ENCODE results near the gene MAP3K6. TPM values are rescaled to one million over a fixed set of nuclear protein-coding genes. Genes with fewer than 3 reads are reported as not detected.

MAP3K6 gene
- total and polyA plus RNA-seq, 11 donors = 21.1 to 77.0 (median 47.5) TPM

GRCh38 chr1:27325286-27325685 is 41.5 kb downstream of the MAP3K6 start:
- Histone ChIP-seq H3K9me3 (no peaks in the 10 kb centered on the region), H3K27ac (no peak overlapping the region), H3K36me3 (peaks cover 0 to 56% (median 32%) of the 10 kb centered on the region in 9 donors), H3K4me3 (no peak overlapping the region), H3K4me1 (peaks cover 5 to 74% (median 42%) of the 10 kb centered on the region in 12 donors), H3K27me3 (no peaks in the 10 kb centered on the region)
- DNase-seq (no peak), ATAC-seq (no peak)
- no peak for TF ChIP-seq POLR2A (IDR thresholded peaks at IDR 0.05)
- TF ChIP-seq, protein P1, sequence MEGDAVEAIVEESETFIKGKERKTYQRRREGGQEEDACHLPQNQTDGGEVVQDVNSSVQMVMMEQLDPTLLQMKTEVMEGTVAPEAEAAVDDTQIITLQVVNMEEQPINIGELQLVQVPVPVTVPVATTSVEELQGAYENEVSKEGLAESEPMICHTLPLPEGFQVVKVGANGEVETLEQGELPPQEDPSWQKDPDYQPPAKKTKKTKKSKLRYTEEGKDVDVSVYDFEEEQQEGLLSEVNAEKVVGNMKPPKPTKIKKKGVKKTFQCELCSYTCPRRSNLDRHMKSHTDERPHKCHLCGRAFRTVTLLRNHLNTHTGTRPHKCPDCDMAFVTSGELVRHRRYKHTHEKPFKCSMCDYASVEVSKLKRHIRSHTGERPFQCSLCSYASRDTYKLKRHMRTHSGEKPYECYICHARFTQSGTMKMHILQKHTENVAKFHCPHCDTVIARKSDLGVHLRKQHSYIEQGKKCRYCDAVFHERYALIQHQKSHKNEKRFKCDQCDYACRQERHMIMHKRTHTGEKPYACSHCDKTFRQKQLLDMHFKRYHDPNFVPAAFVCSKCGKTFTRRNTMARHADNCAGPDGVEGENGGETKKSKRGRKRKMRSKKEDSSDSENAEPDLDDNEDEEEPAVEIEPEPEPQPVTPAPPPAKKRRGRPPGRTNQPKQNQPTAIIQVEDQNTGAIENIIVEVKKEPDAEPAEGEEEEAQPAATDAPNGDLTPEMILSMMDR (IDR thresholded peaks at IDR 0.05) = no peak
- WGBS, 4 donors = 85 to 97% (median 92%) methylated on average over 15 of the region's 15 CpGs
- intact Hi-C loops (cut with DNase I) = no loop called here

GRCh38 chr1:27322569-27323240 is 44.1 kb downstream of the MAP3K6 start:
- Histone ChIP-seq H3K4me1 (peaks cover 5 to 56% (median 37%) of the 10 kb centered on the region in 12 donors), H3K36me3 (peaks cover 0 to 36% (median 27%) of the 10 kb centered on the region in 9 donors), H3K4me3 (peak overlapping the region; percentile 68 to 100 (median 80)), H3K27ac (peak overlapping the region; percentile 84 to 95 (median 90)), H3K9me3 (no peaks in the 10 kb centered on the region), H3K27me3 (peaks cover 0 to 5% (median 0%) of the 10 kb centered on the region in 9 donors)
- TF ChIP-seq, protein P1 (IDR thresholded peaks at IDR 0.05) = no peak
- TF ChIP-seq POLR2A (IDR thresholded peaks at IDR 0.05) = no peak
- WGBS, 4 donors = 11 to 14% (median 12%) methylated on average over 10 of the region's 10 CpGs
- no peak for ATAC-seq
- intact Hi-C loops (cut with DNase I) = loop anchor here in 5 of 10 donors (1.0 to 5.0 kb wide), 5 partner anchors 26 to 45 kb away; partner anchors contain the start of gene MAP3K6 (in 2 of the 5)
- DNase-seq = no peak

GRCh38 chr1:27321813-27322568 is 44.8 kb downstream of the MAP3K6 start, which contains the start of gene TMEM222:
Gene TMEM222, plus strand, starts transcription at chr1:27322163. Its CDS starts 35 bp downstream, at chr1:27322198.
- TF ChIP-seq POLR2A (IDR thresholded peaks at IDR 0.05) = peak in 1 of 2 donors; percentile 66
- TF ChIP-seq, protein P1 (IDR thresholded peaks at IDR 0.05) = peak in 9 of 12 donors; percentile 10 to 50 (median 18)
- H3K9me3 ChIP-seq = no peaks in the 10 kb centered on the region
- peak within 1 kb of the TSS; percentile 68 to 100 (median 80) for H3K4me3 ChIP-seq
- peaks cover 0 to 5% (median 0%) of the 10 kb centered on the region in 9 donors for H3K27me3 ChIP-seq
- H3K27ac ChIP-seq = peak within 1 kb of the TSS; percentile 84 to 95 (median 90)
- ATAC-seq (peak; percentile 96 to 99 (median 98)), DNase-seq (peak; percentile 98 to 99 (median 98))
- H3K4me1 ChIP-seq = peaks cover 5 to 48% (median 33%) of the 10 kb centered on the region in 12 donors
- 0 to 1% (median 0%) methylated on average over 26 to 67 of the region's 67 CpGs for WGBS, 4 donors
- peaks cover 0 to 30% (median 26%) of the 10 kb centered on the region in 9 donors for H3K36me3 ChIP-seq
- intact Hi-C loops (cut with DNase I) = loop anchor here in 5 of 10 donors (1.0 to 5.0 kb wide), 5 partner anchors 27 to 45 kb away; partner anchors contain the start of gene MAP3K6 (in 2 of the 5)

DNA sequence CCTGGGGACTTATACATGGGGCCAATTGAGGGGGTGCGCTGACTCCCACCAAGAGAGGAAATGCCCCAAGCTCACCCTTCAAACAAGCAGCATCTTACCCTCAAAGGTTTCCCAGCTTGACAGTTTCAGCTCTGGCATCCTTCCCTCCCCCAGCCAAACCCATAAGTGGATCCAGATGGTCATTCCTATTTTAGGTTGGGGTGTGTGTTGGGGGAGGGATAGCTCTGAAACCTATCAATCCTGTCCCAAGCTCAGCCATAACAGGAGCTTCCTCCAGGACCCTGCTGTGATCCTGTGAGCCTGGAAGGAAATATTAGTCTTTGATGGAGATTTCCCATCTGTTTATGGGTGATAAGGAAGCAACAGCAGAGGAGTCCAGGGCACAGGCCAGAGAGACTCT is 48.2 kb downstream of the MAP3K6 start:
- Histone ChIP-seq H3K4me1 (peaks cover 5 to 20% (median 9%) of the 10 kb centered on the region in 12 donors), H3K4me3 (no peak overlapping the region), H3K27me3 (peaks cover 0 to 5% (median 0%) of the 10 kb centered on the region in 9 donors), H3K9me3 (no peaks in the 10 kb centered on the region), H3K36me3 (no peaks in the 10 kb centered on the region), H3K27ac (no peak overlapping the region)
- DNase-seq (no peak), ATAC-seq (no peak)
- WGBS, 4 donors = 53 to 100% (median 78%) methylated on average over 1 of the region's 1 CpG
- intact Hi-C loops (cut with DNase I) = no loop called here
- no peak for TF ChIP-seq POLR2A (IDR thresholded peaks at IDR 0.05)
- TF ChIP-seq, protein P1 (IDR thresholded peaks at IDR 0.05) = no peak
